ENCODE results near the gene PRKAA1.

DNA sequence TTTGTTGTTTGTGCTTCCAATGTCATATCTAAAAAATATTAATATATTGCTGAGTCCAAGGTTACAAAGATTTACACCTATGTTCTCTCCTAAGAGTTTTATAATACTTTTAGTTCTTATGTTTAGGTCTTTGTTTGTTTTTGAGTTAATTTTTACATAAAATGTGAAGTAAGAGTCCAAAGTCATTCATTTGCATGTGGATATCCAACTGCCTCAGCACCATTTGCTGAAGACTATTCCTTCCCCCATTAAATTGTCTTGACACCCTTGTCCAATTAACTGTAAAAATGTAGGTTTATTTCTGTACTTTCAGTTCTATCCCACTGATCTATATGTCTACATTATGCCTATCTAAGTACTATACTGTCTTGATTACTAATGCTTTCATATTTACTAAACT is 78.1 kb downstream of the PRKAA1 start:
- no peak for TF ChIP-seq CHD2 (IDR thresholded peaks at IDR 0.05; ENCODE audit: low read length, partially characterized antibody)
- TF ChIP-seq, protein P1, sequence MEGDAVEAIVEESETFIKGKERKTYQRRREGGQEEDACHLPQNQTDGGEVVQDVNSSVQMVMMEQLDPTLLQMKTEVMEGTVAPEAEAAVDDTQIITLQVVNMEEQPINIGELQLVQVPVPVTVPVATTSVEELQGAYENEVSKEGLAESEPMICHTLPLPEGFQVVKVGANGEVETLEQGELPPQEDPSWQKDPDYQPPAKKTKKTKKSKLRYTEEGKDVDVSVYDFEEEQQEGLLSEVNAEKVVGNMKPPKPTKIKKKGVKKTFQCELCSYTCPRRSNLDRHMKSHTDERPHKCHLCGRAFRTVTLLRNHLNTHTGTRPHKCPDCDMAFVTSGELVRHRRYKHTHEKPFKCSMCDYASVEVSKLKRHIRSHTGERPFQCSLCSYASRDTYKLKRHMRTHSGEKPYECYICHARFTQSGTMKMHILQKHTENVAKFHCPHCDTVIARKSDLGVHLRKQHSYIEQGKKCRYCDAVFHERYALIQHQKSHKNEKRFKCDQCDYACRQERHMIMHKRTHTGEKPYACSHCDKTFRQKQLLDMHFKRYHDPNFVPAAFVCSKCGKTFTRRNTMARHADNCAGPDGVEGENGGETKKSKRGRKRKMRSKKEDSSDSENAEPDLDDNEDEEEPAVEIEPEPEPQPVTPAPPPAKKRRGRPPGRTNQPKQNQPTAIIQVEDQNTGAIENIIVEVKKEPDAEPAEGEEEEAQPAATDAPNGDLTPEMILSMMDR (IDR thresholded peaks at IDR 0.05) = no peak
- TF ChIP-seq NRF1 (IDR thresholded peaks at IDR 0.05; ENCODE audit: low read depth, low read length) = no peak
- no peak for TF ChIP-seq RFX5 (IDR thresholded peaks at IDR 0.05; ENCODE audit: low read length)
- TF ChIP-seq RCOR1 (IDR thresholded peaks at IDR 0.05; ENCODE audit: low read length) = no peak
- TF ChIP-seq, protein P2, sequence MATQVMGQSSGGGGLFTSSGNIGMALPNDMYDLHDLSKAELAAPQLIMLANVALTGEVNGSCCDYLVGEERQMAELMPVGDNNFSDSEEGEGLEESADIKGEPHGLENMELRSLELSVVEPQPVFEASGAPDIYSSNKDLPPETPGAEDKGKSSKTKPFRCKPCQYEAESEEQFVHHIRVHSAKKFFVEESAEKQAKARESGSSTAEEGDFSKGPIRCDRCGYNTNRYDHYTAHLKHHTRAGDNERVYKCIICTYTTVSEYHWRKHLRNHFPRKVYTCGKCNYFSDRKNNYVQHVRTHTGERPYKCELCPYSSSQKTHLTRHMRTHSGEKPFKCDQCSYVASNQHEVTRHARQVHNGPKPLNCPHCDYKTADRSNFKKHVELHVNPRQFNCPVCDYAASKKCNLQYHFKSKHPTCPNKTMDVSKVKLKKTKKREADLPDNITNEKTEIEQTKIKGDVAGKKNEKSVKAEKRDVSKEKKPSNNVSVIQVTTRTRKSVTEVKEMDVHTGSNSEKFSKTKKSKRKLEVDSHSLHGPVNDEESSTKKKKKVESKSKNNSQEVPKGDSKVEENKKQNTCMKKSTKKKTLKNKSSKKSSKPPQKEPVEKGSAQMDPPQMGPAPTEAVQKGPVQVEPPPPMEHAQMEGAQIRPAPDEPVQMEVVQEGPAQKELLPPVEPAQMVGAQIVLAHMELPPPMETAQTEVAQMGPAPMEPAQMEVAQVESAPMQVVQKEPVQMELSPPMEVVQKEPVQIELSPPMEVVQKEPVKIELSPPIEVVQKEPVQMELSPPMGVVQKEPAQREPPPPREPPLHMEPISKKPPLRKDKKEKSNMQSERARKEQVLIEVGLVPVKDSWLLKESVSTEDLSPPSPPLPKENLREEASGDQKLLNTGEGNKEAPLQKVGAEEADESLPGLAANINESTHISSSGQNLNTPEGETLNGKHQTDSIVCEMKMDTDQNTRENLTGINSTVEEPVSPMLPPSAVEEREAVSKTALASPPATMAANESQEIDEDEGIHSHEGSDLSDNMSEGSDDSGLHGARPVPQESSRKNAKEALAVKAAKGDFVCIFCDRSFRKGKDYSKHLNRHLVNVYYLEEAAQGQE (IDR thresholded peaks at IDR 0.05; ENCODE audit: low read depth, low read length) = no peak
- no peak for TF ChIP-seq POLR2AphosphoS5 (IDR thresholded peaks at IDR 0.05; ENCODE audit: low read depth, low read length)
